SJSA1 (cell line): ENCODE measurements around the gene TGM1. TPM values are rescaled to one million over a fixed set of nuclear protein-coding genes. Genes with fewer than 3 reads are reported as not detected.
"Not testable (repeated sequence)": the region's sequence is repeated elsewhere in the genome, so short reads cannot be mapped to it uniquely, and the experiment has no call there.

Experiments
- DNase-seq, 2 experiments: peaks; one replicate each; pipeline ENCODE4 v3.0.0-alpha.2; 2015 to 2020; ENCODE audit warnings: low spot score in 2 of 2, low read depth in 1 of 2
- H3K27ac ChIP-seq: fragments of 250-450 bp; sonication (Bioruptor Pico); 2 replicates; pipeline ENCODE4 v1.5.1; 2020; ENCODE audit warnings: mild to moderate bottlenecking, moderate library complexity
- H3K27me3 ChIP-seq: fragments of 250-450 bp; sonication (Bioruptor Pico); replicated peaks from 2 replicates; pipeline ENCODE4 v1.5.1; 2020; ENCODE audit warnings: mild to moderate bottlenecking, moderate library complexity
- H3K36me3 ChIP-seq: fragments of 250-450 bp; sonication (Bioruptor Pico); 2 replicates; pipeline ENCODE4 v1.5.1; 2020; ENCODE audit warnings: mild to moderate bottlenecking
- H3K4me1 ChIP-seq: fragments of 250-450 bp; sonication (Bioruptor Pico); replicated peaks from 2 replicates; pipeline ENCODE4 v1.6.1; 2021; ENCODE audit warnings: mild to moderate bottlenecking
- H3K4me3 ChIP-seq: fragments of 250-450 bp; sonication (Bioruptor Pico); 2 replicates; pipeline ENCODE4 v1.5.1; 2020; ENCODE audit warnings: mild to moderate bottlenecking
- H3K9me3 ChIP-seq: fragments of 250-450 bp; sonication (Bioruptor Pico); replicated peaks from 2 replicates; pipeline ENCODE4 v1.5.1; 2020; ENCODE audit warnings: mild to moderate bottlenecking
- total RNA-seq: library from RNA; depleted of rRNA; stranded (reverse); fragments of >200 nt; shearing (Covaris generic); gene quantifications from 2 replicates; pipeline ENCODE4 v1.2.3, GENCODE V29; 2014

TGM1 gene
- total RNA-seq, 1 experiment from 2014 or later = 0.76 TPM

- Histone ChIP-seq H3K36me3 (no peaks in the 10 kb centered on the region), H3K9me3 (no peaks in the 10 kb centered on the region)
- DNase-seq = no peak
Measured at GRCh38 chr14:24249230-24250021, 13.6 kb downstream of the TGM1 start.

GRCh38 chr14:24247422-24247821 lies 15.6 kb downstream of the TGM1 start:
- no peaks in the 10 kb centered on the region for H3K9me3 ChIP-seq
- no peak overlapping the region for H3K27ac ChIP-seq
- H3K27me3 ChIP-seq = no peaks in the 10 kb centered on the region
- no peak overlapping the region for H3K4me3 ChIP-seq
- peaks cover 19% of the 10 kb centered on the region for H3K4me1 ChIP-seq
- no peaks in the 10 kb centered on the region for H3K36me3 ChIP-seq
- no peak for DNase-seq

More at GRCh38 chr14:24249230-24250021, 13.6 kb downstream of the TGM1 start:
- Histone ChIP-seq H3K4me3 (no peak overlapping the region), H3K27me3 (no peaks in the 10 kb centered on the region), H3K27ac (no peak overlapping the region), H3K4me1 (peaks cover 12% of the 10 kb centered on the region)

GRCh38 chr14:24246765-24247212 lies 16.2 kb downstream of the TGM1 start:
- Histone ChIP-seq H3K27ac (no peak overlapping the region), H3K4me1 (peaks cover 13% of the 10 kb centered on the region), H3K9me3 (no peaks in the 10 kb centered on the region), H3K36me3 (no peaks in the 10 kb centered on the region), H3K27me3 (no peaks in the 10 kb centered on the region), H3K4me3 (no peak overlapping the region)
- DNase-seq = no peak

- H3K4me1 ChIP-seq = peaks cover 12% of the 10 kb centered on the region
- not testable (repeated sequence) for H3K27ac ChIP-seq, H3K9me3 ChIP-seq, H3K27me3 ChIP-seq, DNase-seq, H3K4me3 ChIP-seq
- peaks cover 11% of the 10 kb centered on the region for H3K36me3 ChIP-seq
Measured at GRCh38 chr14:24245350-24245749, 17.6 kb downstream of the TGM1 start.

- DNase-seq = peak in 1 of 2 experiments; percentile 42
- Histone ChIP-seq H3K27ac (peak overlapping the region; percentile 97), H3K36me3 (peaks cover 31% of the 10 kb centered on the region), H3K27me3 (no peaks in the 10 kb centered on the region), H3K4me3 (peak overlapping the region; percentile 52), H3K4me1 (peaks cover 12% of the 10 kb centered on the region), H3K9me3 (no peaks in the 10 kb centered on the region)
Measured at GRCh38 chr14:24243336-24243836, 19.6 kb downstream of the TGM1 start.

GRCh38 chr14:24241829-24242443 lies 21.0 kb downstream of the TGM1 start:
- H3K4me3 ChIP-seq = peak overlapping the region; percentile 52
- H3K4me1 ChIP-seq = peaks cover 12% of the 10 kb centered on the region
- H3K27me3 ChIP-seq = no peaks in the 10 kb centered on the region
- H3K27ac ChIP-seq = peak overlapping the region; percentile 97
- H3K36me3 ChIP-seq = peaks cover 45% of the 10 kb centered on the region
- no peaks in the 10 kb centered on the region for H3K9me3 ChIP-seq
- DNase-seq = peak; percentile 95 to 99

GRCh38 chr14:24240110-24240918 lies 22.7 kb downstream of the TGM1 start:
- no peak for DNase-seq
- Histone ChIP-seq H3K4me1 (peaks cover 12% of the 10 kb centered on the region), H3K27ac (no peak overlapping the region), H3K4me3 (no peak overlapping the region), H3K36me3 (peaks cover 61% of the 10 kb centered on the region), H3K27me3 (no peaks in the 10 kb centered on the region), H3K9me3 (no peaks in the 10 kb centered on the region)

- no peaks in the 10 kb centered on the region for H3K27me3 ChIP-seq
- no peaks in the 10 kb centered on the region for H3K9me3 ChIP-seq
- peaks cover 22% of the 10 kb centered on the region for H3K4me1 ChIP-seq
- peaks cover 75% of the 10 kb centered on the region for H3K36me3 ChIP-seq
- no peak for DNase-seq
- H3K27ac ChIP-seq = no peak overlapping the region
- H3K4me3 ChIP-seq = no peak overlapping the region
Measured at GRCh38 chr14:24238527-24239037, 24.4 kb downstream of the TGM1 start.

- no peak overlapping the region for H3K4me3 ChIP-seq
- no peak overlapping the region for H3K27ac ChIP-seq
- H3K27me3 ChIP-seq = no peaks in the 10 kb centered on the region
- peaks cover 21% of the 10 kb centered on the region for H3K4me1 ChIP-seq
- peaks cover 75% of the 10 kb centered on the region for H3K36me3 ChIP-seq
- DNase-seq = no peak
- no peaks in the 10 kb centered on the region for H3K9me3 ChIP-seq
Measured at GRCh38 chr14:24238123-24238522, 24.9 kb downstream of the TGM1 start.

GRCh38 chr14:24237463-24237955 lies 25.5 kb downstream of the TGM1 start:
- no peak for DNase-seq
- H3K4me1 ChIP-seq = peaks cover 20% of the 10 kb centered on the region
- no peak overlapping the region for H3K4me3 ChIP-seq
- no peak overlapping the region for H3K27ac ChIP-seq
- peaks cover 75% of the 10 kb centered on the region for H3K36me3 ChIP-seq
- H3K9me3 ChIP-seq = no peaks in the 10 kb centered on the region
- H3K27me3 ChIP-seq = no peaks in the 10 kb centered on the region

GRCh38 chr14:24236689-24237462 lies 26.1 kb downstream of the TGM1 start:
- H3K4me1 ChIP-seq = peaks cover 20% of the 10 kb centered on the region
- H3K9me3 ChIP-seq = no peaks in the 10 kb centered on the region
- H3K36me3 ChIP-seq = peaks cover 75% of the 10 kb centered on the region
- DNase-seq = no peak
- no peak overlapping the region for H3K4me3 ChIP-seq
- H3K27ac ChIP-seq = no peak overlapping the region
- no peaks in the 10 kb centered on the region for H3K27me3 ChIP-seq

- H3K4me1 ChIP-seq = peaks cover 18% of the 10 kb centered on the region
- no peaks in the 10 kb centered on the region for H3K27me3 ChIP-seq
- H3K36me3 ChIP-seq = peaks cover 71% of the 10 kb centered on the region
- no peak for DNase-seq
- H3K27ac ChIP-seq = no peak overlapping the region
- H3K9me3 ChIP-seq = no peaks in the 10 kb centered on the region
- no peak overlapping the region for H3K4me3 ChIP-seq
Measured at GRCh38 chr14:24235804-24236688, 26.9 kb downstream of the TGM1 start.
